Hematopoietic multipotent progenitor cell treated with erythropoietin and hydrocortisone succinate and interleukin-3 and kit ligand, for 15 days (in vitro differentiated cells): Measurements from ENCODE around the gene TECTA.
"Not testable (repeated sequence)": the region's sequence is repeated elsewhere in the genome, so short reads cannot be mapped to it uniquely, and the experiment has no call there.

Experiments used
- DNase-seq: peaks from one replicate; pipeline ENCODE4 v3.0.0-alpha.2; 2015; ENCODE audit warnings: low spot score

TECTA gene

DNA sequence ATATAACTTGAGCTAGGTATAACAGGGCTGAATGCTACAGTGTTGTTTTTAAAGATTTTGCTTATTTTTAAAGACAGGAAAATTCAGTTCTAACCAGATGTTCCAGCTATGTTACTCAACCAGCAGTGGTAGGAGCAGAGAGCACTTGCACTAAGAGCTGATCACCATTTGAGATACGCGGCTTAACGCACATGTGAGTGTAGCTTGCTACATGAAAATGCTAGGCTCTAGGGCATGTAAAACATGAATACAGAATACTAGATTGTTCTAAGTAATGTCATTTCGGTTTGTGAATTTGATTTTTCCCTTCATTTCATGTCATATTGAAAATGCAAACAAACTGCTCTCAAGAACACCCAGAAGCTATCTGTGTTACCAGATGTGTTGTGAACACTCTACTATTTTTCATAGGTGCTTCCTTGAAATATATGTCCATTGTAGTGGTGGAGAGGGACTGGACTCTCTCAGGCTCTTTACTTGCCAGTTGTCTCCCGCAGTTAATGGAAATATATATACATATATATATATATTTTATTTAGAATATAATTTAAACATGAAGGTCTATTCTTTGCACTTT is 10.8 kb upstream of the TECTA start:
- no peak for DNase-seq

DNA sequence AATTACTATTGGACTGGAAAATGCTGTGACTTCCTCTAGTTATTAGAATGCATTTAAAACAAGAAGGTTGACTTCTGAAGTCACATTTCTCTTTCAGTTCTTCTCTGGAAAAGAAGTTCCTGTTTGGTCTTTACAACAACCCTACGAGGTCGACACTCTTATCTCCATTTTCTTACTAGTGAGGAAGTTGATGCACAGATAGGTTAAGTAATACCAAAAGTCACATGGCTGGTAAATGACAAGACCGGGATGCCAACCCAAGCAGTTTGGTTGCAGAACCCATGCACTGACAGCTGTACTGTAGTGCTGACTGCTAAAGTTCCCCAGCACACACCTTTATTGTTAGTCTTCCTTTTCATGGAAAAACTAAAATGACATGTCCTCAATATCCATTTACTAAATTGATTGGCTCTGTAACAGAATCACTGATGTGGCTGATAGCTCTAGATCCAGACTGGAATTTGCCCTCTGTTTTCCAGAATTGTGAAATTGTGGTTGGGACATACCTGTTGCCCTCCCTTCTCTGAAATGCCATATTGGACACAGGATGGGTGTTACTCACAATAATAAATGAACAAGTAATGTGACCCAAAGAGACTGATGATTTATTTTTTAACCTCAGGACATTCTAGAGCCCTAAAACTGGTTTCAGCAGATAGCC is 9.4 kb upstream of the TECTA start:
- no peak for DNase-seq

DNA sequence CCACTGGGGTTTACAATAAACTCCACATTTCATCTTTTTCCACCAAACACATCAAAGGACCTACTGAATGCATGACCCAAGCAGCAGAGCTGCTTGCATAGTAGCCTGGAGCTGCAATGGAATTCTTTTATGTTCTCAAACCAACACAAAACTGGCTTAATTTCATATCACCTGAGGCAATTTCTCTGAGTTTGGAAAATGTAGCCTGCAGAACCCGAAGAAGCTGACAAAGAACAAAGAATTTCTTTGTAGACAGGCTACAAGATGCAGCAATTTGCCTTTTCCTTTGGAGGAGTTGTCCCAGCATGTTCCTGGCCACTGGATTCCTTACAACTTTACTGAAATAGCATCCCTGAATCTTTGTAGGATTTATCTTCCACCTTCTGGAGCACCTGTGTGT is 5.5 kb upstream of the TECTA start:
- no peak for DNase-seq

DNA sequence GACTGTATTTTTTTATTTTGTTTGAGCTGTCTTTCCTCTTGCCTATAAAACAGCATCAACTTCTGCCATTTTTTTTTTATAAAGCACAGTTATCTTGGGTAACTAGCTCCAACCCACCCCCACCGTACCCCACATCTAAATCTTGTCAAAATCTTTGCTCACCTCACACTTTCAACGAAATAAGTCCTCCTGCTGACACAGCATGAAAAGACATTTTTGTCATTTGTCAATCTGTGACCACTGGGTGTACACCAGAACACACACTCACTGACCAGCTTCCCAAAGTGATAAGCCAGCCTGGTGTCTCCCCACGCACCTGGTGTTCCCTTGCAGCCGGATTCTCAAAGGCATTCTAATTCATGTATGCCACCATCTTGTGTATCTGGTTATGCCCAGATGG is 1.7 kb upstream of the TECTA start:
- no peak for DNase-seq

DNA sequence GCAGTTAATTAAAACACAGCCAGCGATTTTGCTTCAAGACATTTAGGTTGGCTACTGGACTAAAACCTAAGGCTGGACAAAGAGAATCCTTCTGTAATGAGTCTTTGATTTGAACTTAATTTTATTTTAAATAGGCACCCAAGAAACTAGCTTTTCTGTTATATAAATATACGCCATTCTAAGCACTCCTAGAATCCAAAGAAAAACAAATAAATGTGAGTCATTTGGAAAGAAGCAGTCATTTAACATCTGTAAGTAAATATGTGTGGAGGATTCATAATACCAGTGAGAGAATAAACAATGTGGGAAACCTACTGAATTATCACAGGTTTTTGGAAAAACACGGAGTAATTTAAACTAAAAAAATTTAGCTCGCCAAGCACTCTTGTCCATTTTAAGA is 1.2 kb upstream of the TECTA start:
- no peak for DNase-seq

DNA sequence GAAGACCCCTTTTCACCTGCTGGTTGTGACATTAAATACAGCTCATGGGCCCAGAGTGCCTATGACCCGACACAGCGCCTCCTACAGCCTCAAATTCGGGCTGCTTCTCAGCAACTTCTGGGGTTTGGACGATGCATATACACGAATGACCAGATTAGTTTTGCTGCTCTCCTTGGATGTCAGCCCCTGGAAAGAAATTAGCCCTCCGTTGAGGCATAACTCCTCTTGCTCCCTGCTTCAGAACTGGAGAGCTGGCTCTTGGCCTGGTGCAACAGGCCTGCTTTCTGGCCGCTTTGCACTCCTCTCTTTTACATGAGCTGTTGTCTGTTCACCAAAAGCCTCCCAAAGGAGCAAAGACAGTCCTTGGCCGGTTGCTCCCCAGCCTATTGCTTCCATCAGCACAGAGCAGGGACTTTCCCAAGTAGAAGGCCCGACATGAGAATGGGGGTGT is 3.3 kb downstream of the TECTA start:
- no peak for DNase-seq

DNA sequence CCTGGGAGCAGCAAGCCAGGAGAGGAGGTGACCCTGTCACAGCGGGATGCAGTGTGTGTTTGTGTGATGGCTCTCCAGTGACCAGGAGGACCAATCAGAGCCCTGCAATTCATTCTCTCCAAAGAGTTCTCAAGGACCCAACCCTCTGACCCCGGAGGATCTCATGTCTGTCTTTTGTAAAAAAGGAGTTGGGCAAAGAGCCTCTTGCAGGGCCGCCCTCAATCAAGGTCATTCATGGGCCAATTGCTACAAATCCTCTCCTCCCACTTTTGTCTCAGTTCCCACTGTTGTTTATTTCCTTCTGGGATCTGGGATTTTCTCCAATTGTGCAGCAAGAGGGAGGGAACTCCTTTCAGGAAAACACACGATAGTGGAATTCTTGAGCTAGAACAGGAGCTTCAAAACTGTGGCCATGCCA is 4.0 kb downstream of the TECTA start:
- DNase-seq: no peak

DNA sequence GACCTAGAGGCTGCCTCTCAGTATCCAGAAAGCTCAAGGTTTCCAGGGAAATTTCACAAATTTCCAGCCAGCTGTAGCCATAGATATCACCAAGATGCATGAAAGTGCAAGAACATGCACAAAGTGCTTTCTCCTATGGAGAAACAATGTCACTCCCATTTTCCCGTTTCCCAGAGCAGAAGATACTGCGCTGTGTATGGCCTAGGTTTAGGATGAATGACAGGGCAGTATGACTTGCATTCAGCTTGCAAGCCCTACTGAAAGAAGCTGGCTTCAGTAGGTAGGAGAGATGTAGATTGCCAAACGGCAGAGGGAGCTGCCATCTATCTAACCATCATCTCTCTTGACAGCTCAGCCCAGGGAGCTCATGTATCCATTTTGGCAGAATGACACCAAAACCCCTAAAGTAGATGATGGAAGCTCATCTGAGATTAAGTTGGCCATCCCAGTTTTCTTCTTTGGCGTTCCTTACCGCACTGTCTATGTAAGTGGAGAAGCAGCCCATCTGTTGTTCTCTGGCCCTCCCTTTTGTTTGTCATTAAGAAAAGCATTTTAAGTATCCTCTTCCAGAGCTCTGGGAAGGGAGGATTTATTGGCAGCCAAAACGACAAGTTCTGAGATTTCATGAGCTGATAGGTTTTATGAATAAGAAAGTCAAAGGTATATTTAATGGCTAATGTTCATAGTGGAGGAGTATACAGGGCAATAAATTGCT is 4.6 kb downstream of the TECTA start:
- DNase-seq: no peak

DNA sequence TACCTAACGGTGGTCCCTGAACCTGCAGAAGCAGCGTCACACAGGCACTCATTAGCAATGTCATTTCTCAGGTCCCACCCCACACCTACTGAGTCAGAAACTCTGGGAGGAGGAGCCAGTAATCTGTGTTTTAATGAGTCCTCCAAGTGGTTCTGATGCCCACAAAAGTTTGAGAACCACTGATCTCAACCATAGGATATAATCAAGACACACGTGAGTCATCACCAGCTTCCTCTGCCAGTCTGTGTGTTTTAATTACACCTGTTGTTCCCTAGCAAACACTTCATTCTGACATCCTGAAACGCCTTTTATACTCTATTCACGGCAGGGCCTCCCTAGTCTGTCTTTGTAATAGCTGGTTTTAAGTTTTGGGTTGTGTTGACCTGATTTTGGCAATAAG is 5.8 kb downstream of the TECTA start:
- no peak for DNase-seq

DNA sequence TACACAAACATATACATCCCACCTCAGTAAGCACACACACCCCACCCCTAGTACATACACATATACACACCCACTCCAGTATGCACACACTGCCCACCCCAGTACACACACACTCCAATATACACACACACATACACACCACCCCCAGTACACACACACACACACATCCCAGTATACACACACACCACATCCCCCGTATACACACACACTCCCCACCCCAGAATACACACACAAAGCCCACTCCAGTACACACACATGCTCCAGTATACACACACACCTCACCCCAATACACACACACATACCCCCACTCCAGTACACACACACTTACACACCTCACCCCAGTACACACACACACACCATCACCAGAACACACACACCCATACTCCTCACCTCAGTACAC is 7.4 kb downstream of the TECTA start:
- DNase-seq: no peak

DNA sequence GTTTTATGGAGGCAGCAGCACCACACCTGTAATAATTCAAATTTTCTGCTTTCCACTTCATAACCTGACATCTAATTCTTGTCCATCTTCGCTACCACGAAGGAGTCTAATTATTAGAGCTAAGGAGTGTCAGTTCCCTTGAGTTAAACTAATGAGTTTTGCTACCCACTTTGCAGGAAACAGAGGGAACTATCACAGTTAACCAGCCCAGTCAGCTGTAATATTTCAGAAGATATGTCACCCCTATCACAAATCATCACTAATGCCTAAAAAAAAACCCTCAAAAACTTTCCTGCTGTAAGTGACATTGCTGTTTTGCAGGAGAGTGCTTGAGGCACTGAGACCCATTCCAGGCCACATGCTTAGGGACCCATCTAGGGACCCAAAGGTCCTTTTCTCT is 8.4 kb downstream of the TECTA start:
- DNase-seq: no peak

DNA sequence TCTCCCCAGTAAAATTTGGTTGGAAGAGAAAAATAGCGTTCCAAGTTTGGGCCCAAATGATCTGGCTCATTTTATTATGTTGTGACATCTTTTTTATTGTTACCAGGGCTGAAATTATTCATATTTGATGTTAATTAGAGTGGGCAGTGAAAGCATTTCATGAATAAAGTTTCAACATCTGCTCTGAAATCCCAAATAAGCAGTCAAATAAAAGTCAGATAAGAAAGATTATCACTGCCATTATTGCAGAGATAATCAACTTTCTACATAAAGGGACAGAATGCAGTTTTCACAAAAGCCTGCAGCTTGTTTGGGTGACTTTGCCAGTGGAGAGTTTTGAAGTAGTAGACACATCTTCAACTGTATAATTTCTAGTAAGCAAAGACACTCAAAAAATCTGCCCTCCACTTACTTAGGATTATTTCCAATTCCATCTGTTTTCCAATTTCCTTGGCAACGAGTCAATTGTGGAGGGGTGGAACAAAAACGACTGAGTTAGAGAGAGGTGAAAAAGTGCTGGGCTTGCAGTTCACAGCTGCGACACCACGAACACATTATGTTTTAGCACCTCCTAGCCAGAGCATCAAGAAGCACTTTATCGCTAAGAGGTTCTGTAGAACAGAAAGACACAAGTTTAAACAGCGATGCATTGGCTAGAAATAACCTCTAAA is 9.0 kb downstream of the TECTA start:
- DNase-seq: no peak

DNA sequence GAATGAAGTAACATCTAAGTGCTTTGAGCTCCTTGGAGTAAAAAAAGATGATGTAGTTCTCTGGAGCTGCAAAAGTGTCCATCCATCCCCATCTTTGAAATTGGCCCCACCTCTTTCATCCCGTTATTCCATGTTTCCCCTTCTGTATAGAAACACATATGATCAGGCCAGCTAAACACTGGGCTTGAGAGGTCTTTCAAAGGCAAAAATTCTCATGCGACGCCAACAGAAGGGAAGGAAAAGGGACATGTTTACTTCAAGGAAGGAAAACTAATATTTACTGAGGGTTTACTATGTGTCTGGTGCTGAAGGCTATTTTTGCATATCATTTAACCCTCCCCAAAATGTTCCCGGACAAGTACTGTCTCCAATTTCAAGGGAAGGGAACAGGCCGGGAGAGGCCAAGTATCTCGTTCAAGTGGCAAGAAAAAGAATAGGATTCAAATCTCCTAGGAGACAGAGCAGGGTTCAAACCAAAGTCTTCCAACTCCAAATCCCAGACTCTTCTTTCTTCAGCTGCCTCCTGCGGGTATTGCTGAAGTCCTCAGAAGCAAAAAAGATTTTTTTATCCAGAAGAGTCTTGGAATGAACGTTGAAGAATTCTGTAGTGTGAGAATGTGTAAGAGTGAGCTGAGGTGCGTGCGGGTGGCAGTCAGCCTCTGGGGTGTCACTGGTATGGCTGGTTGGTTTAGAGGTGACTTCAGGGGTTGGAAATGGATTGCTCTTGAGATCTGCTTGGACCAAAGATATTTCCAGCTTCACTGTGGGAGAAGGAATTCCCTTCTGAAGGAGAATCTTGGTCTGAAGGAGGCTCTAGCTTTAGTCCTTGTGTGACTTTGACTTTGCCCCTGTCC is 10.1 kb downstream of the TECTA start:
- DNase-seq: no peak

DNA sequence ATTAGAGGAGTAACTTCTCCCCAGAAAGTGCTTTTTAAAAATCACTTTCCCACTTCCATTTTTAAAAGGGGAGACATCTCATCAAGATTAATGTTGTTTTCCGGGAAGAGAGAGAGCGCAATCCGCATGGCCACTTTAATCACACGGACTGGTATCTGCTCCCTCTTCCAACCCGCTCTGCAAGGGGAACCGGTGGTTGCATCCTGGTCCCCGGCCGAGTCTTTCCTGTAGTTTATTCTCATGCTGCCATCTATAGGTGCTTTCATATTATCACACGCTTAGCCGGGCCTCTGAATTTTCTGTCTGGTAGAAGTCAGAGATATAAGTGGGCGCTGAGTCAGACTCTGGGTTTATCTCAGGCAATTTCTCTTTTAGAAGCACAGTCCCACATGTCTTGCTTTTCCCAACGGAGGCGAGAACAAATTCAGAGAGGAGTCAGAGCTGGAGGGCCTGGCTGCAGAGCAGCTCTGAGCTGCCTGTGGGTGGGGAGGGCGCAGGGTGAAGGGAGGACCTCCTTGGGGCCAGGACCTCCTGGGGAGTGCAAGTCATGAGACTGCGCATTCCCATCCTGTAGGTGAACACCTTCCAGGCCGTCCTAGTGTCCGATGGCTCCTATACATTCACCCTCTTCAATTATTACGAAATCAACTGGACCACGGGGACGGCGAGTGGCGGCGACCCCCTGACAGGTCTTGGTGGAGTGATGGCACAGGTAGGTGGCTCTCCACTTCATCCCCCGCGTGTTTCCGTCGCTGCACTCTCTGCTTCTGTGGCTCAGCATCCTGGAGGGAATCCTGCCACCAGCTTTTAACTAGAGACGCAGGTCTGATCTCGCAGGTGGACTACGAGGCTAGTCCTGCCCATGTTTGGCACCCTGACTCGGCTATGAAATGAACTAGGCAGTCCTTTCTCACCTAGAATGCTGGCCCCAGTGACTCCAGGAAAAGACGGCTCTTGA is 11.7 kb downstream of the TECTA start:
- DNase-seq: peak; percentile 68

DNA sequence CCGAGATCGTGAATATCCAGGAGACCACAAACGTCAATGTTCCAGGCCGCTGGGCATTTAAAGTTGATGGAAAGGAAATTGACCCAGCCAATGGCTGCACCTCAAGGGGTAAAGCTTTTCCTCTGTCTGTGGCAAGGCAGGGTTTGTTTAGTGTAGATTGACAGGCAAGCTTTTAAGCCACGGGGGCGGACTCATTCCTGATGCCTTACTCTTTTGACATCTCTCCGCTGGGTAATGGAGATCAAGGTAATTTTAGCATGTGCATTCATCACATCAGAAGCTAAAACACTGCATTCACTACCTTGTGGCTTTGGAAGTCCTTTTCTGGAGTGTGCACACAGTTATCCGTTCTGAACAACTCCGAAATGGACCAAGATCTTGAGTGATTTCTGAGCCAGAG is 12.6 kb downstream of the TECTA start:
- no peak for DNase-seq

DNA sequence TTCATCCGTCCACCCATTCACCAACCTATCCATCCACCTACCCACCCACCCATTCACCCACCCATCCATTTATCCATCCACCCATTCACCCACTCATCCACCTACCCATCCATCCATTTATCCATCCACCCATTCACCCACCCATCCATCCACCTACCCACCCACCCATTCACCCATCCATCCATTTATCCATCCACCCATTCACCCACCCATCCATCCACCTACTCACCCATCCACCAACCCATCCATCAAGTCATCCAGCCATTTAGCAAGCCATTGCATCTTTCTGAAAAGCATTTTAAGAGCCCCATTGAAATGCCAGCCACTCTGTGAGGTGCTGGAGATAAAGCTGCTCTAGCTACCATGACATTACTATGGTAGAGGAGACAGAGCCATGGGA is 14.0 kb downstream of the TECTA start:
- not testable (repeated sequence) for DNase-seq

DNA sequence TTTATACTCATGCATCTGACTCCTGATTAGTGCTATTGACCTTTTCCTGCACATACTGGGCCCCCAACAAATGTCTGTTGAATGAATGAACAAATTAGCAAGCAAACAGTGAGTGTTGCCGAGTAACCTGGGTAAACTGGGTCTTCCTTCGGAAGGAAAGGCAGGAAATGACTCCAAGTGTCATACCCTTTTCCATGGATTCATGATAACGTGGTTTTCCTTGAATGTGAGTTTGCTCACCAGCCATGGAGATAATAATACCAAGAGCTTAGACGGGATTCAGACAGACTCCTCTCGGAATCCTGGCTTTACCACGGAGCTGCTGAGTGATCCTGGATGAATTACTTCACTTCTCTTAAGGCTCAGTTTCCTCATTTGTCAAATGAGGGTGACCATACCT is 16.7 kb downstream of the TECTA start:
- no peak for DNase-seq

DNA sequence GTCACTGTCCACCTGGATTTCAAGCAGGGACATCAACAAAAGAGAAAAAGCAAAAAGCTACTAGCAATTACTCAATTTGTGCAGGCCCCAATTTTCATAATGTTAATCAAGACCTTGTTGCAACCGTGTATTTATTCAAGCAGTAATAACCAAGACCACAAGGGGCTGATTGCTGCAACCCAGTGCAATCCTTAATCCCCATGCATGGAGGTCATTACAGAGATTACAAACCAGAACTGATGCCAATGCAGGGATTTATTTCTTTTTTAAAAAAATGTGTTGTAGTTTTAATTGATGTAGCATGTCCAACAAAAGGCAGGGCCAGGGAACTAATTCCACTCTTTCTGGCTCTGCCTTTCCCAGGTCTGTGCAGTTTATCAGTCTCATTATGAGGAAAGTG is 18.4 kb downstream of the TECTA start:
- no peak for DNase-seq

DNA sequence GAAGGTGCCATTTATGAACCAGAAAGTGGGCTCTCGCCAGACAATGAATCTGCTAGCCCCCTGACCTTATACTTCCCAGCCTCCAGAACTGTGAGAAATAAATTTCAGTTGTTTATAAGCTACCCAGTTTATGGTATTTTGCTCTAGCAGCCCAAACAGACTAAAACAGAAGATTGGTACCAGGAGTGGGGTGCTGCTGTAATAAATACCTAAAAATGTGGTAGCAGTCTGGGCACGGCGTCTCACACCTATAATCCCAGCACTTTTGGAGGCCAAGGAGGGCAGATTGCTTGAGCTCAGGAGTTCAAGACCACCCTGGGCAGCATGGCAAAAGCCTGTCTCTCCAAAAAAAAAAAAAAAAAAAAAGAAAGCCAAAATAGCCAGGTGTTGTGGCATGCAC is 21.3 kb downstream of the TECTA start:
- no peak for DNase-seq

DNA sequence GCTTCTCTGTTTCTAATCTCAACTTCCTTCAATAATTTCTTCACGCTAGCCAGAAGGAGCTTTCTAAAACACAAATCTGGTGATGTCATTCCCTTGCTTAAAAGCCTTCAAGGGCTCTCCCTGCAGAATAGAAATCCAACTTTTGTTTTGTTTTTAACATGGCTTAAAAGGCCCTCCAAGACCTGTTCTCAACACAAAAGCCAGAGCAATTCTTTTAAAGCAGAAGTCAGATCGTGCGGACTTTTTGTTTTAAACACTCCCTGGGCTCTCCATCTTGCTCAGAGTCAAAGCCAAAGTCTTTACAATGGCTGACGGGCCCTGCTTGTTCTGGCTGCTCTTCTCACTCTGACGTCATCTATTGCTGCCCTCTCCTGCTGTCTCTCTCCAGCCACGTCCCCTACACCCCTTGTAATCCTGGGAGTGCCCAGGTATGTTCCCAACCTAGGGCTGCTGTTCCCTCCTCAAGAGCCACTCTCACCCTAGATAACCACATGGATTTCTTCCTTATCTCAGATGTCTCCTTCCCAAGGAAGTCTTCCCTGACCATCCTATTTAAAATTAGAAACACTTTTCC is 22.5 kb downstream of the TECTA start:
- DNase-seq: no peak

DNA sequence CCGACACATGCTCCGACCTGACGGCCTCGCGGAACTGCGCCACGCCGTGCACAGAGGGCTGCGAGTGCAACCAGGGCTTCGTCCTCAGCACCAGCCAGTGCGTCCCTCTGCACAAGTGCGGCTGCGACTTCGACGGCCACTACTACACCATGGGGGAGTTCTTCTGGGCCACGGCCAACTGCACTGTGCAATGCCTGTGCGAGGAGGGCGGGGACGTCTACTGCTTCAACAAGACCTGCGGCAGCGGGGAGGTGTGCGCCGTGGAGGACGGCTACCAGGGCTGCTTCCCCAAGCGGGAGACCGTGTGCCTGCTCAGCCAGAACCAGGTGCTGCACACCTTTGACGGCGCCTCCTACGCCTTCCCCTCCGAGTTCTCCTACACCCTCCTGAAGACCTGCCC is 26.8 kb downstream of the TECTA start:
- DNase-seq: no peak
